Central memory CD8-positive, alpha-beta T cell (primary cell): ENCODE measurements around the gene RALA.
"Not testable (repeated sequence)": the region's sequence is repeated elsewhere in the genome, so short reads cannot be mapped to it uniquely, and the experiment has no call there.

ENCODE experiments used
- ATAC-seq: fragments of 150-1000 bp; cut with Tn5 transposase; replicated peaks from 2 replicates; pipeline ENCODE4 v1.10.0; 2022; ENCODE audit warnings: mild to moderate bottlenecking, moderate FRiP score, moderate number of reproducible peaks; ENCODE audit not compliant: poor library complexity, severe bottlenecking; ENCODE audit errors: extremely low read depth
- DNase-seq, 2 donors: peaks; one replicate each; pipeline ENCODE4 v3.0.0; 2021; ENCODE audit warnings: low spot score in 2 of 2
- H3K27ac Mint-ChIP-seq: one replicate; pipeline ENCODE4 v1.8.0; 2022; ENCODE audit warnings: low read depth, mild to moderate bottlenecking, moderate library complexity, mixed read lengths
- H3K27me3 Mint-ChIP-seq: one replicate; pipeline ENCODE4 v1.8.0; 2022; ENCODE audit warnings: mixed read lengths
- H3K36me3 Mint-ChIP-seq: one replicate; pipeline ENCODE4 v1.8.0; 2022; ENCODE audit warnings: mild to moderate bottlenecking, moderate library complexity, mixed read lengths; ENCODE audit not compliant: insufficient read depth
- H3K4me1 Mint-ChIP-seq: one replicate; pipeline ENCODE4 v1.8.0; 2022; ENCODE audit warnings: mixed read lengths
- H3K4me3 Mint-ChIP-seq: one replicate; pipeline ENCODE4 v1.8.0; 2022; ENCODE audit warnings: mild to moderate bottlenecking, moderate library complexity, mixed read lengths
- H3K9me3 Mint-ChIP-seq: one replicate; pipeline ENCODE4 v1.8.0; 2022; ENCODE audit warnings: mixed read lengths

Gene RALA

DNA sequence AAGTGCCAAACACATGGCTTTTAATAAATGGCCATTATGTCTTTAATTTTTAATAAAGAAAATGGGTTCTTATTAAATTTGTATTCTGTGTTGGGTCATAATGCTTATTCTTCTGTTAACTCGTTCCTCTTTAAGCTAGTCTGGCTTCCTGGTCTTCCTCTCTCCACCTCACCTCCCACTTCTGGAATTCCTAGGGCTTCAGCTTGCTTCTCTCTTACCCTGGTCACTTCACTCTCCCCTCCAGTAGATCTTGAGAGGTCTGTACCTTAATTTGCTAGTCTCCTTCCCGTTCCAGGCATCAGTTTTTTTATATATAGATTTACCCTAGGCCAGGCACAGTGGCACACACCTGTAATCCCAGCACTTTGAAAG, 111.2 kb downstream of the RALA start:
- no peak for ATAC-seq
- Mint-ChIP-seq H3K27me3 (no peaks in the 10 kb centered on the region), H3K27ac (peak overlapping the region; percentile 98), H3K36me3 (peaks cover 8% of the 10 kb centered on the region), H3K4me3 (peak overlapping the region; percentile 97), H3K4me1 (peaks cover 40% of the 10 kb centered on the region), H3K9me3 (no peaks in the 10 kb centered on the region)
- no peak for DNase-seq

DNA sequence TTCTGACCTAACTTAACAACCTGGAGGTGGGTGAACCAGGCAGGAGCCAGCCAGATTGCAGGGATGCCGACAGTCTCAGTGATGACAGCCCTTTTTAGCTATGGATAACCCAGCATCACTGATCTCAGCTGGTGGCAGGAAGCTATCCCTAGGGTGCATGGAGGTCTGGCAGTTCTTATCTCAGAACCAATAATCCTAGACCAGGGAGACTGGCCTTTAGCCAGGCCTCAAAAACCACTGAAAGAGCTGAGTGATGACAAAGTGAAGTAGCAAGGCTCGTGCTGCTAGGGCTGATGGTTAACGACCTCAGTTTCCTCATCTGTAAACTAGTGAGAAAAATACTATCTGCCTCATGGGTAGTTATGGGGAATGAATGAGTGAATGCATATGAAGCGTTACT, 112.5 kb downstream of the RALA start:
- Mint-ChIP-seq H3K27me3 (no peaks in the 10 kb centered on the region), H3K36me3 (peaks cover 8% of the 10 kb centered on the region), H3K27ac (no peak overlapping the region), H3K4me3 (peak overlapping the region; percentile 28), H3K9me3 (no peaks in the 10 kb centered on the region), H3K4me1 (peaks cover 40% of the 10 kb centered on the region)
- ATAC-seq (no peak), DNase-seq (no peak)

DNA sequence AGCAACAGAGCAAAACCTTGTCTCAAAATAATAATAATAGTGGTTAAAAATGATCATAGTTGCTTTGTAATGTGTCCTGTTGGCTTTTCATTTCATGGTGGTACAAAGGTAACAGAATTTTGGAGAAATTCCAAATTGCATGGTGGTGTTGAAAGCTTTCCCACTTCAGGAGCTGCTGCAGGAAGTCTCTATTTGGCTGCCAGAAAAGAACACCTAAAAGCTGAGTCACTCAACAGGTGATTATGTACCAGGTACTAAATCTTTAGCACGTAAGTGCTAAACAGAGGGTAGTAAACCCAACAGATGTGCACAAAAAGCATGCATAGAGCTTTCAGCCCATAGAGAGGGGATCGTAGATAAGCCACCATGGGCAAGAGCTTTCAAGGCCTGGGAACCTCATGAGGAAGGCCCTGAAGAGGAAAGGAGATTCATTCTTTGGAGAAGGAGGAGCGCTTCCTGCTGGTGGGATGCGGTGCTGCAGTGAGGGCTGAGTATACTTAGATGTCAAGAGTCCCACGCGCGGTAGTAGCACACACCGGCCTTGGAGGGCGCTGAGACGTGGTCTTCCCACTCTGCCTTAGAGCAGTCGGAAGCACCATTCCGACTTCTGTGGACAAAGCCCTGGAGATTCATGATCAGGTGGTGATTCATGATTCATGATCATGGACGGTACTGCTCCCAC, 118.7 kb downstream of the RALA start:
- Mint-ChIP-seq H3K9me3 (no peaks in the 10 kb centered on the region), H3K4me1 (peaks cover 13% of the 10 kb centered on the region), H3K4me3 (no peak overlapping the region), H3K36me3 (peaks cover 16% of the 10 kb centered on the region), H3K27ac (no peak overlapping the region), H3K27me3 (no peaks in the 10 kb centered on the region)
- DNase-seq = peak in 1 of 2 donors; percentile 48
- no peak for ATAC-seq

DNA sequence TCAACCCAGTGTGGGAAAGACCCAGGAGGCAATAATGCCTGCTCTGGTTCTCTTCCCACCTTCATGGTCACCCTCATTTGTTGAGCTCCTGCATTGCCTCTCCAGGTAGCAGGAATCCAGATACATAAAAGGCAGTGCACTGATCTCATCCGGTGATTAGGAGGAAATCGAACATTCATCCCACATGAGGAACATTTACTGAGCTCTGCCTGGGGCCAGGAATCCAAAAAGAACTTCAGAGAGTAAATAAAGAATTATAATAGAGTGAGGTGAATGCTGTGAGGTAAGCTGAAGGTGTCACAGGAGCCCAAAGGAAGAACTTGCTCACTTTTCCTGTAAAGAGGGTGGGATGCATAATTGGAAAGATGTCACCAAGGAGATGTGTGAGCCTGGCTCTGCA, 121.2 kb downstream of the RALA start:
- H3K4me3 Mint-ChIP-seq = no peak overlapping the region
- H3K36me3 Mint-ChIP-seq = peaks cover 16% of the 10 kb centered on the region
- H3K9me3 Mint-ChIP-seq = no peaks in the 10 kb centered on the region
- DNase-seq (no peak), ATAC-seq (no peak)
- H3K27me3 Mint-ChIP-seq = no peaks in the 10 kb centered on the region
- H3K4me1 Mint-ChIP-seq = peaks cover 12% of the 10 kb centered on the region
- H3K27ac Mint-ChIP-seq = no peak overlapping the region

DNA sequence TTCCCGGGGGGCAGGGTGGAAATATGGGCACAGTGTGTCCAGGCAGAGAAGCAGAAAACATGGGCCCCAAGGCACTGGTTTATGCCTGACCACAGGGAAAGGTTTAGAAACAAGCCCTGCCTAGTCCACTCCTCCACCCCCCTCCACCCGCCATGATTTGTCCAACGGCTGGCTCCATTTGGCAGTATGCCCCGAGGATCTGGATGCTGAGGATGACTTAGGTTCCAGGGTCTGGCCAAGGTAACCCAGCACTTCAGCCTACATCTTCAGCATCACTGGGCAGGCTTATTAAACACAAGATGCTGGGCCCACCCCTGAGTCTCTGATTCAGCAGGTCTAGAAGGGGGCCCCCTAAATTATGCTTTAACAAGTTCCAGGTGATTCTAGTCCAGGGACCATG, 121.9 kb downstream of the RALA start:
- Mint-ChIP-seq H3K4me1 (peaks cover 12% of the 10 kb centered on the region), H3K27me3 (no peaks in the 10 kb centered on the region), H3K36me3 (peaks cover 16% of the 10 kb centered on the region), H3K27ac (no peak overlapping the region), H3K4me3 (no peak overlapping the region), H3K9me3 (no peaks in the 10 kb centered on the region)
- ATAC-seq (no peak), DNase-seq (no peak)

DNA sequence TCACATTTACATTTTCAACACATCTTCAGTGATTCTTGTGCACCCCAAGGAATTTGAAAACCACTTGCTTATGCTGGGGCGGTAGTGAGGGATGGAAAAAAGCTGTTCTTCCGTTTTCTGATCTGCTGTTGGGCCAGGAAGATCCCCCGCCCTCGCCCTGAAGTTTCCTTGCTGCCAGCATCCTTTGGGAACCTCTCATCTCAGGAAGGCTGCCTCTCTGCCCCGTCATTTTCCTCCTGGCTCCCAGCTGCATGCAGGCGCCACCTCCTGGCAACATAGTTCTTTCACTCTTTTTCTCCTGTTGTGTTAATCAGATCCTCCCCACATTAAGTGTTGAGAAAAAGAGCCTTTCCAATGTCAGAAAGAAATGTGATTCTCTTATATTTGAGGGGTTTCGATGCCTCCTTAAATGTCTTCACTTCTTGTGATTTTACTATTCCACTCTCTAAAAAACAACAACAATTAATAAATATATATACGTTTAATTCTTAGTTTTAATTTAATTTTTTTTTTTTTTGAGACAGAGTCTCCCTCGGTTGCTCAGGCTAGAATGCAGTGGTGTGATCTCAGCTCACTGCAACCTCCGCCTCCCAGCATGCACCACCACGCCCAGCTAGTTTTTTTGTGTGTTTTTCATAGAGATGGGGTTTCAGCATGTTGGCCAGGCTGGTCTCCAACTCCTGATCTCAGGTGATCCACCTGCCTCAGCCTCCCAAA, 122.9 kb downstream of the RALA start:
- DNase-seq (peak; percentile 30), ATAC-seq (no peak)
- Mint-ChIP-seq H3K4me1 (peaks cover 9% of the 10 kb centered on the region), H3K27me3 (no peaks in the 10 kb centered on the region), H3K27ac (no peak overlapping the region), H3K9me3 (no peaks in the 10 kb centered on the region), H3K36me3 (peaks cover 13% of the 10 kb centered on the region), H3K4me3 (no peak overlapping the region)

DNA sequence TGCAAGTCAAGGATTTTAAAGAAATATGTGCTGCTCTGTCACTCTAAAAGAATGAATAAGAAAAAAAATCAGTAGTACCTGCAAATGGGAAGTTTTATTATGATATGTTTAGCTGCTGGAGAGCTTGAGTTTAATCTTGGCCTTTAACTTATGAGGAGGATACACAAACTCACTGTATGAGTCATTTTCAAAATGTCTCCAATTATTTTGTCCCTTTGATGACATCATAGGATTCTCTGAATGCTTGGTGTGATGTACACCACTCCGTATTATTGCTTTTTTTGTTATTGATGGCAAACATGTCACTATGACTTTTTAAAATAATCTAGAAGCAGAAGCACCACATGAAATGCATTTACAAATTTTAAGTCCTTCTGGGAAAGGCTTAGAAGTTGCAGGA, 125.8 kb downstream of the RALA start:
- DNase-seq (no peak), ATAC-seq (no peak)
- no peaks in the 10 kb centered on the region for H3K9me3 Mint-ChIP-seq
- no peak overlapping the region for H3K4me3 Mint-ChIP-seq
- no peaks in the 10 kb centered on the region for H3K27me3 Mint-ChIP-seq
- no peak overlapping the region for H3K27ac Mint-ChIP-seq
- H3K4me1 Mint-ChIP-seq = peaks cover 7% of the 10 kb centered on the region
- peaks cover 2% of the 10 kb centered on the region for H3K36me3 Mint-ChIP-seq

DNA sequence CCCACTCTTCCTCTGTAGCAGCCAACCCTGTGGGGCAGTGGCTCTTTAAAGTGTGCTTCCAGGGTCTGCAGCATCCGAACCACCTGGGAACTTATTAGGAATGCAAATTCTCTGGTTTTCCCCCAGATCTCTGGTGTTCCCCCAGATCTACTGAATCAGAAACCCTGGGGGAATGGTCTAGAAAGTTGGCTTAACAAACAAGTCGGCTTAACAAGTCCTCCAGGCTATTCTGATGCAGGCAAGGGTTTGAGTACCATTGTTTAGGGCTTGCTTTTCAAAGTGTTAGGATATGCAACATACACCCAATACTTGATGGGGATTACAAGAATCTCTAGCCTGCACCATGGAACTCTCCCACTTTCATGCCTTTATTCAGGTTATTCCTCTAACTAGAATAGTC, 126.3 kb downstream of the RALA start:
- no peak overlapping the region for H3K27ac Mint-ChIP-seq
- DNase-seq (no peak), ATAC-seq (no peak)
- peaks cover 2% of the 10 kb centered on the region for H3K36me3 Mint-ChIP-seq
- H3K4me1 Mint-ChIP-seq = peaks cover 7% of the 10 kb centered on the region
- no peaks in the 10 kb centered on the region for H3K27me3 Mint-ChIP-seq
- no peaks in the 10 kb centered on the region for H3K9me3 Mint-ChIP-seq
- H3K4me3 Mint-ChIP-seq = no peak overlapping the region

DNA sequence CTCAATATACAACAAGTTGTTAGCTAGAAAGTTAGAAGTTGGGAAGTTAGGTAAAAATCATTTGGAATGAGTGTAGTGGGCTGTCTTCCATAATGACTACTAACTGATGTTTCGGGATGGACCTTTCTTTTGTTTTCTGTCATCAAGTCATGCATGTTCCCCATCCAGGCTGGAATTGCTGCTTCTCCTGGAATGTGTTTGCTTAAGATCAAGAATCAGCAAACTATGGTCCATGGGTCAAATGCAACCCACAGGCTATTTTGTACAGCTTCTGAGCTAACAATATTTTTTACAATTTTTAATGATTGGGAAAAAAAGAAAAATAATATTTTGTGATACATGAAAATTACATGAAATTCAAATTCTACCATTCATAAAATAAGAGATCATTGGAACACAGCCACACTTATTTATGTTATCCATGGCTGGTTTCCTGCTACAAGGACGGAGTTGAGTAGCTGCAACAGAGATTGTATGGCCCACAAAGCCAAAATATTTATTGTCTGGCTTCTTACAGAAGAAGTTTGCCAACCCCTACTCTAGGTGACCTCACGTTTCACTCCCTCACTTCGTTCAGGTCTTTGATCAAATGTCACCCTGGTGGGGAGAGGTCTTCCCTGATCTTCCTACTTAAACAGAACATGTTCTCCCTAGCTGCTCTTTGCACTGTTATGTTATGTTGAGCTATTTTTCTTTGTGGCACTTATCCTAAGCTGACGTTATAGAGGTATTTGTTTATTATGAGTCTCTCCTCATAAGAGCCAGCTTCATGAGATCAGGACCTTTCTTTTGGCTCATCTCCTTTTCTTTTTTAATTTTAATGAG, 127.1 kb downstream of the RALA start:
- no peaks in the 10 kb centered on the region for H3K9me3 Mint-ChIP-seq
- no peaks in the 10 kb centered on the region for H3K36me3 Mint-ChIP-seq
- peaks cover 7% of the 10 kb centered on the region for H3K4me1 Mint-ChIP-seq
- H3K4me3 Mint-ChIP-seq = no peak overlapping the region
- H3K27ac Mint-ChIP-seq = no peak overlapping the region
- DNase-seq (no peak), ATAC-seq (no peak)
- no peaks in the 10 kb centered on the region for H3K27me3 Mint-ChIP-seq

DNA sequence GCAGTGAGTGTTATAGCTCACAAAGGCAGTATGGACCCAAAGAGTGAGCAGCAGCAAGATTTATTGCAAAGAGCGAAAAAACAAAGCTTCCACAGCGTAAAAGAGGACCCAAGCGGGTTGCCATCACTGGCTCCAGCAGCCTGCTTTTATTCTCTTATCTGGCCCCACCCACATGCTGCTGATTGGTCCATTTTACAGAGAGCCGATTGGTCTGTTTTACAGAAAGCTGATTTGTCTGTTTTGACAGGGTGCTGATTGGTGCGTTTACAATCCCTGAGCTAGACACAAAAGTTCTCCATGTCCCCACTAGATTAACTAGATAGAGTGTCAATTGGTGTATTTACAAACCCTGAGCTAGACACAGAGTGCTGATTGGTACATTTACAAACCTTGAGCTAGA, 129.9 kb downstream of the RALA start:
- not testable (repeated sequence) for ATAC-seq, H3K36me3 Mint-ChIP-seq, H3K9me3 Mint-ChIP-seq, H3K4me3 Mint-ChIP-seq, H3K27me3 Mint-ChIP-seq, H3K4me1 Mint-ChIP-seq, DNase-seq, H3K27ac Mint-ChIP-seq

DNA sequence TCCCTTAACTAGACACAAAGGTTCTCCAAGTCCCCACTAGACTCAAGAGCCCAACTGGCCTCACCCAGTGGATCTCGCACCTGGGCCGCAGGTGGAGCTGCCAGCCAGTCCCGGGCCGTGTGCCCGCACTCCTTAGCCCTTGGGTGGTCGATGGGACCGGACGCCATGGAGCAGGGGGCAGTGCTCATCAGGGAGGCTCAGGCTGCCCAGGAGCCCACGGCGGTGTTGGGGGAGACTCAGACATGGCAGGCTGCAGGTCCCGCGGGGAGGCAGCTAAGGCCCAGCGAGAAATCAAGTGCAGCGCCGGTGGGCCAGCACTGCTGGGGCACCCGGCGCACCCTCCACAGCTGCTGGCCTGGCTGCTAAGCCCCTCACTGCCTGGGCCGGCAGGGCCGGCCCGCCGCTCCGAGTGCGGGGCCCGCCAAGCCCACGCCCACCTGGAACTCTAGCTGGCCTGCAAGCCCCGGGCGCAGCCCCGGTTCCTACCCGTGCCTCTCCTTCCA, 130.5 kb downstream of the RALA start:
- DNase-seq (no peak), ATAC-seq (no peak)
- H3K27me3 Mint-ChIP-seq = no peaks in the 10 kb centered on the region
- H3K4me1 Mint-ChIP-seq = peaks cover 6% of the 10 kb centered on the region
- no peak overlapping the region for H3K4me3 Mint-ChIP-seq
- H3K9me3 Mint-ChIP-seq = no peaks in the 10 kb centered on the region
- no peaks in the 10 kb centered on the region for H3K36me3 Mint-ChIP-seq
- H3K27ac Mint-ChIP-seq = no peak overlapping the region

DNA sequence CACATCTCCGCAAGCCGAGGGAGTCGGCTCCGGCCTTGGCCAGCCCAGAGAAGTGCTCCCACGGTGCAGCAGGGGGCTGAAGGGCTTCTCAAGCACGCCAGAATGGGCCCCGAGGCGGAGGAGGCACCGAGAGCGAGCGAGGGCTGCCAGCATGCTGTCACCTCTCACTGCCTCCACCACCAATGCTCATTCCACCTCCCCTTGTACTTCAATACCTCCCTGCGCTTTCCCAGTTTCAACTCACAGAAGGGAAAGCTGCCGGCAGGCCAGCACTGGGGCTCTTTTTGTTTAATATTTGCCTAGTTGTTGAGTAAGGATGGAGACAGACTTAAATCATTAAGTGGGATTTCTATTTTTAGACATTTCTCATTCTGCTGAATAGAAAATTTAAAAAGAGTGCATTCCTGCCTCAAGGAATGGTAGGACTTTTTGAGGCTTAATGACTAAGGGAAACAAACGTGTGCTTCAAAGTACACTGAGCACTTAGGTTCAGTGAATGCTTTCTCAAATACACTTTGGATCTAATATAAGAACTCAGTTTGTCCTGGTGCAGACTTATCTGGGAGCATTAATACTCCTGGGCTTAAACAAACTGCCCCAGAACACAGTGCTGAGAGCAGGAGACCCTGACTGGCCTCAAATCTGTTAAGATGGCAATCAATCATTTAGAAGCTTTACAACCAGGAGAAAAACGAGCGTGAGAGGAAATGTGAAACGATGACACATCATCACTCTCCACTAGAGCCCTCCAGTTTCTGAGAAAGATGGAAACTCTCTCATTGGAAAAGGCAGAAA, 131.2 kb downstream of the RALA start:
- Mint-ChIP-seq H3K4me1 (peaks cover 6% of the 10 kb centered on the region), H3K36me3 (no peaks in the 10 kb centered on the region), H3K27me3 (no peaks in the 10 kb centered on the region), H3K9me3 (no peaks in the 10 kb centered on the region), H3K4me3 (no peak overlapping the region), H3K27ac (no peak overlapping the region)
- ATAC-seq (no peak), DNase-seq (no peak)
